PC-3 (cell line): ENCODE results near the gene SMYD3.

Experiments
- CTCF ChIP-seq: fragments of 300-600 bp; sonication (generic); conservative IDR thresholded peaks from 2 replicates; pipeline ENCODE4 v1.5.1; 2017; ENCODE audit warnings: antibody characterized with exemption, low read depth, mild to moderate bottlenecking, low read length
- EZH2 ChIP-seq: fragments of 300-600 bp; sonication (generic); IDR thresholded peaks from one replicate; pipeline ENCODE4 v1.6.1; 2017; ENCODE audit warnings: antibody characterized with exemption, mild to moderate bottlenecking, low read length; ENCODE audit not compliant: unreplicated experiment
- EZH2phosphoT487 ChIP-seq: fragments of 300-600 bp; sonication (generic); IDR thresholded peaks from 2 replicates; pipeline ENCODE4 v1.6.1; 2018; ENCODE audit warnings: mild to moderate bottlenecking, antibody characterized with exemption, low read length, borderline replicate concordance

GRCh38 chr1:245715291-245715701 lies 791.8 kb downstream of the SMYD3 start:
- TF ChIP-seq EZH2 (no peak), CTCF (no peak), EZH2phosphoT487 (no peak)
